Stimulated activated CD8-positive, alpha-beta memory T cell treated with anti-CD3 and anti-CD28 coated beads, Interleukin-15, amount 100 ng/mL, for 48 hours (primary cell): ENCODE results near the gene SIDT2.
"Not testable (repeated sequence)": the region's sequence is repeated elsewhere in the genome, so short reads cannot be mapped to it uniquely, and the experiment has no call there.

Source experiments
- DNase-seq, 2 donors: peaks; one replicate each; pipeline ENCODE4 v3.0.0-alpha.2; 2020; ENCODE audit warnings: low read depth in 2 of 2

Gene SIDT2

DNA sequence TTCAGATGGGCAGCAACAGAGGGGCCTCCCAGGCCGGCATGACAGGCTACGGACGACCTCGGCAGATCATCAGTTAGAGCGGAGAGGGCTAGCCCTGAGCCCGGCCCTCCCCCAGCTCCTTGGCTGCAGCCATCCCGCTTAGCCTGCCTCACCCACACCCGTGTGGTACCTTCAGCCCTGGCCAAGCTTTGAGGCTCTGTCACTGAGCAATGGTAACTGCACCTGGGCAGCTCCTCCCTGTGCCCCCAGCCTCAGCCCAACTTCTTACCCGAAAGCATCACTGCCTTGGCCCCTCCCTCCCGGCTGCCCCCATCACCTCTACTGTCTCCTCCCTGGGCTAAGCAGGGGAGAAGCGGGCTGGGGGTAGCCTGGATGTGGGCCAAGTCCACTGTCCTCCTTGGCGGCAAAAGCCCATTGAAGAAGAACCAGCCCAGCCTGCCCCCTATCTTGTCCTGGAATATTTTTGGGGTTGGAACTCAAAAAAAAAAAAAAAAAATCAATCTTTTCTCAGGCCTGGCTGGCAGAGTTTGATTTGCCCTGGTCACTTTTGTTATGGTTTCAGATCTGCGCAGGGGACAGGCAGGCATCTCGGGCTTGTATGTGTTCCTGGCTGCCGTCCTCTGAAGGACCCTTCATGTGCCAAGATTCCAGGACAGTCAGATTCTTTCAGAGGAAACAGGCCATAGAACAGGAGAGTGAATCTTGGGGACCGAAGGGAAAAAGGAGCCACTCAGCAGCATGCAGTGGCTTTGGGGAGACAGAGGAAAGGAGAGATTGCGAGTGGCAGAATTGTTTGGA, 25.9 kb downstream of the SIDT2 start:
- DNase-seq: no peak

DNA sequence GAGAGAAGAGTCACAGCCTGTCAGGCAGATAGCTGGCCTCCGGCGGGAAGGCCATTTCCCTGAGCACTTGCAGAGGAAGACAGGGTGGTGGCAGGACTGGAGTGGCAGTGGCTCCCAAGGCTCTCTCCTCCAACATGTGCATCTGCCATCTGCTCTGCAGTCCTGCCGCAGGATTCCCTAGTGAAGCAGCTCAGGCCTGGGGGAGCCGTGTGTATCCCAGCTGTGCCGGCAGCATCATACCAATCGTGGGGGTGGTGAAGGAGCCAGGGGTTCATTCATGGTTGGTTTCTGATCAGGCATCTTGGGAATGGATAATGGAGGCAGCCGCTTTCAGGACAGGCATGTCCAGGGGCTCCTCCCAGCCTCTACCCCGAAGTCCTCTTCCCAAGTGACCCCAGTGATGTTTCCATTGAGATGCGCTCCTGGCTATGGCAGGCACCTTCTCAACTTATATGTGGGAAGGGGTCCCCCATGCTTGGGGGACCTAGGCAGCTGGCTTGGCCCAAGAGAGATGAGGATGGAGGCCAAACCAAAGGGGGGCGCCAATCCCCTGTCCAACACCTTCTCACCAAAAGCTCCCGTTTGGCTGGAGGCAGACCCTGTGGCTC, 26.8 kb downstream of the SIDT2 start:
- no peak for DNase-seq

DNA sequence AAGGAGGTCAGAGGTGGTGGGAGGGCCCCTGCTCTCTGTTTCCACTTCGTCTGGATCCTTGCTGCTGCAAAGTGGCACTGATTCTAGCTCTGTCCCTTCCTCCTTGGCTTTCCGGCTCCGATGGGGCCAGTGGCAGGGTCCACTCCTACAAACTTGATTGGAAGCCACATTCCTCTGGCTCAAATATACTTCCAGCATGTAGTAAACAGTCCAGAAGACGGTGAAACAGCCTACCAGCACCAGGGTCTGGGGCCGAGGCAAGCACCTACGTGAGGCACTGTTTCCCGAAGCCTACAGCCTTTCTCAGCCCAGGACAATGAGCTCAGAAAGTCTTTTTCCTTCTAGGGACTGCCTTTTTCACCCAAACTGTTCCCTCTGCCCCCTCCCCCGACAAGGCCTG, 27.6 kb downstream of the SIDT2 start:
- DNase-seq: not testable (repeated sequence)

DNA sequence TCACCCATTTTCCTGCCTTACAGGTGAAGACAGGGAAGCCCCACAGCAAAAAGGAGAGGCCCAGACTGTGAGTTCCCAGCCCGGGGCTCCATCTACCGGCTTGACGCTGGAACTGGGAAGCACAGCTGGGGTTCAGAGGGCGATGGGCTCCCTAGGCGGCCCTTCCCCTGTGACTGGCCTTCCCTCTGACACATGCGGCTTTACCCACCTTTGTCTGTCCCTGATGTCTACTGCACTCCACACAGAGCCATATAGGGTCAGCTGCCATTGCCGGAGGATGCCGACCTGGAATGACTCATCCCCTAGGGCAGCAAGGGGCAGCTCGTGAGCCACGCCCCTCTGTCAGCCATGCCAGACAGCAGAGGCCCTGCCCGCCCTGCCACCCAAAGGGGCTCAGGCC, 28.3 kb downstream of the SIDT2 start:
- not testable (repeated sequence) for DNase-seq

DNA sequence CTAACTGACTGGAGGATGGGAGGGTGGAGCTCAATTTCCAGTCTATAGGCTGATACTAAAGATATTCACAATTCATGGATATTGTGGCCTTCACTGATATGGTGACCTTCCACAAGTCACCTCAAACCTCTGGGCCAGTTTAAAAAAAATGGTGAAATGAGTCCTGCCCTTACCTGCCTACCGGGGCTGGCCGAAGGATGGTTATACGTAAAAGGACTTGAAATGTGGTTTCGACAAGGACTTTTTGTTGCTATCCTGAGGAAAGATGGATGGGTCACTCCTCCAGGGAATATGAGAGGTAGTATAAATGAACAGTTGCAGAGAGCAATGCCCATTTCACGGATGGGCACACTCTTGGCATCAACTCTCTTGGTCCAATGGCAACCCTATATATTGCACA, 28.9 kb downstream of the SIDT2 start:
- DNase-seq: not testable (repeated sequence)

DNA sequence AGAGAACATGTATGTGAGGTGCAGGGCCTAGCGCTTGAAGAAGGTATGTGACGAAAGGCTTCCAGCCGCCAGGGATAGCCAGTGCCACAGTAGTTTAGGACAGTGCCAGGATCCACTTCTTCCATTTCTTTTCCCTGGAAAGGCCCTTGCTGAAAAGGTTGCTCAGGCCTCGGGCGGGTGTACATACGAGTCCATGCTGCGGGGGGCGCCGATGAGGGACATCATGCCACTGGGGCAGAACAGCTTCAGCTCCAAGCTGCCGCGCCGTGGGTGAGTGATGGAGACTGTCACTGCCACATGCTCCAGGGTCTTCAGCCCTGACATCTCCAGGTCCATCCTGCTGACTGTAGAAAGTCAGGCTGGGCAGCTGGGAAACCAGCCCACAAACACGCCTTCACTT, 30.2 kb downstream of the SIDT2 start:
- DNase-seq: not testable (repeated sequence)

DNA sequence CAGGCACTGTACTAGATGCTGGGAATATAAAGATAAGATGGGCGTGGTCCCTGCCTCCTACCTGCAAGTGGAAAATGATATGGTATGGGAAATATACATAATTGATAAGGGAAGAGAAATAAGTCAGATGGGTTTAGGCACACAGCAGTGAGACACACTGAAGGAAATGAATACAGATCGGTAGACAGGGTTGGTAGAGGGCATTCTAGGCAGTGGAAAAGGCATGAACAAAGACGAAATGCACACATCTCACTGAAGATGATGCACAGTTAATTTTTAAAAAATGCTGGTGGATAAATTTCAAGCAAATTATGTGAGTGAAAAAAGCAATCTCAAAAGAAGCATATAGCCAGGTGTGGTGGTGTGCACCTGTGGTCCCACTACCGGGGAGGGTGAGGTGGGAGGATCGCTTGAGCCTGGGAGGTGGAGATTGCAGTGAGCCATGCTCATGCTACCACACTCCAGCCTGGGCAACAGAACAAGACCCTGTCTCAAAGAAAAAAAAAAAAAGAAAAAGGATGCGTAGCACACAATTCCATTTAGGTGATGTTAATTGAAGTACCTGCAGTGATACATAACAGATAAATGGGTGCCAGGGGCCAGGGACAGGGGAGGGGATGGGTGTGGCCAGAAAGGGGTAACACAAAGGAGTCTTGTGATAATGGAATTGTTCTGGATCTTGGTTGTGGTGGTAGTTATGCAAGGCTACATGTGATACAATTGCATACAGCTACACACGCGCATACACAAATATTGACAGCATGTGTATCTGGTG, 31.0 kb downstream of the SIDT2 start:
- DNase-seq: not testable (repeated sequence)

DNA sequence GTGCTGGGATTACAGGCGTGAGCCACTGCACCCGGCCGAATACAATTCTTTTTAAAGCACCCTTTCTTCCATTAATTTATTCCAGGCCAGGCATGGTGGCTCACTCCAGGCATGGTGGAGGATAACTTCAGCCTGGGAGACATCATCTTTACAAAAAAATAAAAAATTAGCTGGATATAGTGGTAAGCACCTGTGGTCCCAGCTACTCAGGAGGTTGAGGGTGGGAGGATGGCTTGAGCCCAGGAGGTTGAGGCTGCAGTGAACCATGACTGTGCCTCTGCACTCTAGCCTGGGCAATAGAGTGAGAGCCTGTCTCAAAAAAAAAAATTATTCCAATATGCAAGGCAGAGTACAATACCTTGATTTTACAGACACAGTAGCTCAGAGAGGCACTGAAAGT, 32.1 kb downstream of the SIDT2 start:
- no peak for DNase-seq

DNA sequence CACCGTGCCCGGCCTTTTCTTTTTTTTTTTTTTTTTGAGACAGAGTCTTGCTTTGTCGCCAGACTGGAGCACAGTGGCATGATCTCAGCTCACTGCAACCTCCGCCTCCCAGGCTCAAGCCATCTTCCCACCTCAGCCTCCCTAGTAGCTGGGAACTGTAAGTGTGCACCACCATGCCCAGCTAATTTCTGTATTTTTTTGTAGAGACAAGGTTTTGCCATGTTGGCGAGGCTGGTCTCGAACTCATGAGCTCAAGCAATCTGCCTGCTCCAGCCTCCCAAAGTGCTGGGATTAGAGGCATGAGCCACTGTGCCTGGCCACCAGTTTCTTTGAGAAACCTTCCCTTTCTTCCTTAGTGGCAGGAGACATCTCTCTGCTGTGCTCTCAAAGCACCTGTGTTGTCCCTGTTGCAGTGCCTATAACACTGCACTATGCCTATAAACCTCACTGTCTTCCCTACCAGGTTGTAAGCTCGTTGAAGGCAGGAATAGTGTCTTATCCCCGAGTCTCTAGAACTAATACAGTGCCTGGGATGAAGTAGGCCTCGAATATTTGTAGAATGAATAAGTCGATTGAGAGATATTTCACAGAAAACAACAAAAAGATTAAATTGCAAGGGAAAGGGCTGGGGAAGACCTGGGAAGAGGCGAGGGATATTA, 34.3 kb downstream of the SIDT2 start:
- no peak for DNase-seq

DNA sequence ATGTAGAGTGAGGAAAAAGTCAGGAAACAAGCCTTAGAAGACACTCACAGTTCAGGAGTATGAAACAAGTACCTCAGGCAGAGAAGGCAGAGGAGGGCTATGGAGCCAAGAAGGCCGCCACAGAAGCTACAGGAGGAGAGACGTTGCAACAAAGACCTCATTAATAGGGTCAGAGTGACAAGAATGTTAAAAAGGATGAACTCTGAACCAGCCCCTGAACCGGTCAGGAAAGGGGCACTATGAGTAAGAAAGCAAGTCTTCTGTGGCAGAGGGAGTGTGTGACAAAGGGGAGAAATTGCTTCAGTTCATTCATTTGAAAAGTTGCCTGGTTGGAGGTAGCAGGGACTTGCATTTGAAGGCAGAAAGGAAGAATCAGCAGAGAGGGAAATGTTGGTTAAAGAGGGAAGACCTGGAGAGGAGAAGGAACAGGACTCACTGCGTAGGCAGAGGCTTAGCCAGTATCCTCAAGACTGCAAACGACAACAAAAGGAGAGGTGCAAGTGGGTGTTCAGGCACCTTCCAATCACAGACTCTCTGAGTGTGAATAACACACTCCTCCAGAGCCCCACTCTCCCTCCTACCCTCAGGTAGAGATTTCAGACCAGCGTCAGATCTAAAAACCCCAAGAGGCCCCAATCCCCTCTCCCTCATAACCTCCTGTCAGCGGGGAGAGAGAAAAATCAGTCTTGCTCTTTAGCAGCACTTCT, 36.0 kb downstream of the SIDT2 start:
- no peak for DNase-seq

DNA sequence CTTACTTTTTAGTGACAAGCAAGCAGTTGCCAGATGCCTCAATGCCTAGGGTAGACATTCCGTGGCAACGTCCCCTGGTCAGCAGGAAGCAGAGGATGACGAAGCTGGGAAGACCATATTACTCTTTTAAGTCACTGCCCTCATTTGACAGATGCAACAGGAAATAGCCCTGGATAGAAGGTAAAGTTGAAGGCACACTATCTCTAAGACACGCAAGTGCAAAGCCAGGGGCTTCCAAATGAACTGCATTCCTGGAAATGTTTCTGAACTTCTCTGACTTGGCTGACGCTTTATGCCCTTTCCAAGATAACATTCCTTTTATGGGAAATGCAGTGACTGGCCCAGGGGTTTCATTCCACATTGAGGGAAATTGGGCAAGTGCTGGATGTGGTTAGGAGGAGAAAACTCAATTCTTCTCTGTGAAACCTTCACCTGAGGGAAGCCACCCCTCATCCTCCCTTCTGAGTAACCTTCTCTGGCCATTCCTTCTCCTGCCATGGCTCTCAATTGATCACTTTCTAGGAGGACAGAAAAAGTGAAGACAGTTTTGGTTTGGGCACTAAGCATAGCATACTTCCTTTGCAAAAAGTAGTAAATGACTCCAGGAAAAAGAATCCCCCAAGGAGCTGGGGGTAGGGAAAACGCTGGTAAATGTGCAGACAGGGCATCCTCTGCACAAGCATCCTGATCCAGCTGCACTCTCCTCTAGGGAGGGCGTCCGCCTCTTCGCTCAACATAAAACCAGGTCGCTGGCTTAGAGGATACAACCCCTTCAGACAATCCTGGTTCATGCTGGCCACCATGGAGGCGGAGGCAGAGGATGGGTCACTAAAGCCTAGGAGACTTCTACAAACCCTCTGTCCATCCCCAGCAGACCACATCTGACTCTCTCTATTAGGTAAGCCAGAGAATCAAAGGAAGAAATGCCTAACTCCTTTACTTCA, 38.9 kb downstream of the SIDT2 start:
- DNase-seq: no peak

DNA sequence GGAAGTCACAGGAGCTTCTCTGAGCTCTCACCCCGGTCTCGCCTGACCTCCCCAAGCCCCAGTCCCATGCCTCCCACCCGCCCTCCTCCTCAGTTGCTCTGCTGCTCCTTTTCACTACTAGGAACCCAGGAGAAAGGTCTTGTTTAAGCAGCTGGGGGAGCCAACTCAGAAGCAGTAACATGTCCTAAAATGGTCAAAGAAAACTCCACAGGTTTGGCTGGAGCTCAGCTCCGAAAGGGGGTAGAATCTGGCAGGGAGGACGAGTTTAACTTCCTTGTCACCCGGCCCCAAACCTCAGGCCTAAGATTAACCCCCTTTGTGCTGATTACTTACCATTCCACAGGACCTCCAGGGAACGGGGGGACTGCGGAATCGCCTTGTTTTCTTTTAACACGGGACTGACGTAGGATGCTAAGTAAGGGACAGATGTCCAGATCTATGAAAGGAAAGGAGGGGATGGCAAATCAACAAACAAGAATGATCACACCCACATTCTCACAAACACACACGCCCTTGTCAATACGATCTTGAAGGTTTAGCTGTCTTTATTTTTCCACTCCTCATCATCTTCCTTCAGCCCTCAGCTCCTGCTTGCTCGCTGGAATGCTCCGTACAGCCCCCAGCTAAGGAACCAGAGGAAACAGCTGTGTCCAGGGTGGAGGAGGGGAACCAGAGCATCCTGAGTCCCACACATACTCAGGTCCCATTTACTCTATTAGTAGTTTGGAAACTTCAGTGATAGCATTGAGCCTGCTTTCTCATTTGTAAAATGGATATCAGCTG, 39.8 kb downstream of the SIDT2 start:
- DNase-seq: no peak

DNA sequence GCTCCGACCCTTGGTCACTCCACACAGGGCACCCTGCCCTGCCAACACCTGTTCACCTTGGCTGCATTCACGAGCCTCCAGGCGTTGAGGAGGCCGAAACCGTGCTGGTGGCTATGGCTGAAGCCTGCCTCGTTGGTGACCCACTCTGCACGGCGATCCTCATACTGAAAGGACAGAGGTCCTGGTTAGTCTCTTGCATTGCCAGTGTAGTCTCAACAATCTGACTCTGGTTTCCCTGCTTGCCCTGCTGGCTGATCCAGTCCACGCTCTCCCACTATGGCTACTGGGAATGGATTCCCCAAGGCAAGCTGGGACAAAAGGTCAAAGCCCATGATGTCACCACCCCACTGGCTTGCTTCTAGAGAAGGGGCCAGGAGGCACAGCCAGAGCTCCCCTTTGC, 40.5 kb downstream of the SIDT2 start:
- no peak for DNase-seq

DNA sequence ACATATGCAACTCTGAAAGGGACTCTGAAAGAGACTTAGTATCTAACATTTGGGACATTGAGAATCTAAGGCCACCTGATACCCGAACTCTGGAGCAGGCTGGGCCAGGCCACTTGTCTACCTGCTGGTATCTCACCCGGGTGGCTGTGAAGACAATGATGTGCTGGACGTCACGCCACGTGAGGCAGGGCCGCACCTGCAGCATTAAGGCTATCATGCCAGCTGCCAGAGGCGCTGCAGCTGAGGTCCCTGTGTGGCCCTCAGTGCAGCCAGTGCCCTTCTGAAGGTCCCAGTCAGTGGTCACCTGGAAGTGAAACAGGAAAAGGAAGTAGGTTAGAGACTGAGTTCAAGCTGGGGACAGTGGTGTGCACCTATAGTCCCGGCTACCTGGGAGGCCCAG, 40.9 kb downstream of the SIDT2 start:
- no peak for DNase-seq

DNA sequence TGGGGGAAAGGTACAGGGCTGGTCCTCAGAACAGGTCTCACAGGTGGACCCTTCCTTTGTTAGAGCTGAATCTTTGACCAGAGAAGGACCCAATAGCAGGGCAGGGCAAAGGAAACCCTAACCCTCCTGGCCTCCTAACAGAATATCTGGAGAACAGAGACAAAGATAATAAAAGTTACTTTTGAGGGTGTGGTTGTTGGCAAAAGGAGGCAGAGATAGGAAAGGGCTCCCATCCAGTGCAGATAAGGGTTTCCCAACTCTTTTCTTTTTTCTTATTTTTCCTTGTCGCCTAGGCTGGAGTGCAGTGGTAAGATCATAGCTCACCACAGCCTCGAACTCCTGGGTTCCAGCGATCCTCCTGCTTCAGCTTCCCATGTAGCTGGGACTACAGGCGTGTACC, 41.5 kb downstream of the SIDT2 start:
- DNase-seq: no peak

DNA sequence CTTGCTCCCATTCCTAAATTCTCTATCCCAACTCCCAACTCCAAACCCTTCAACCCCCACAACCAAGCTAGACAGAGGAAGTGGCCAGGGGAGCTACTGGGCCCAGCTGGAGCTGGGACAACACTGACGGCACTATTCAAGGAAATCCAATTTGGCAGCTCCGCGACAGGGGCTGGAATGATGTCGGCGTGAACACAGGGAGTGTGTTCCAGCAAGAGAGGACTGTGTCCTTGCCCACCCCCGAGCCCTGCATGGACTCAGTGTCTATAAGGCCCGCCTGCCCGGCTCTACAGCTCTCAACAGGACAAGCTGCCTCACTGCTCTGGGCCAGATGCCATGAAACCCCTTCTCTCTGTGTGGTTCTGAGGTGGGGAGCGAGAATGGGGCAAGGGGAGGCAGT, 42.0 kb downstream of the SIDT2 start:
- DNase-seq: no peak

DNA sequence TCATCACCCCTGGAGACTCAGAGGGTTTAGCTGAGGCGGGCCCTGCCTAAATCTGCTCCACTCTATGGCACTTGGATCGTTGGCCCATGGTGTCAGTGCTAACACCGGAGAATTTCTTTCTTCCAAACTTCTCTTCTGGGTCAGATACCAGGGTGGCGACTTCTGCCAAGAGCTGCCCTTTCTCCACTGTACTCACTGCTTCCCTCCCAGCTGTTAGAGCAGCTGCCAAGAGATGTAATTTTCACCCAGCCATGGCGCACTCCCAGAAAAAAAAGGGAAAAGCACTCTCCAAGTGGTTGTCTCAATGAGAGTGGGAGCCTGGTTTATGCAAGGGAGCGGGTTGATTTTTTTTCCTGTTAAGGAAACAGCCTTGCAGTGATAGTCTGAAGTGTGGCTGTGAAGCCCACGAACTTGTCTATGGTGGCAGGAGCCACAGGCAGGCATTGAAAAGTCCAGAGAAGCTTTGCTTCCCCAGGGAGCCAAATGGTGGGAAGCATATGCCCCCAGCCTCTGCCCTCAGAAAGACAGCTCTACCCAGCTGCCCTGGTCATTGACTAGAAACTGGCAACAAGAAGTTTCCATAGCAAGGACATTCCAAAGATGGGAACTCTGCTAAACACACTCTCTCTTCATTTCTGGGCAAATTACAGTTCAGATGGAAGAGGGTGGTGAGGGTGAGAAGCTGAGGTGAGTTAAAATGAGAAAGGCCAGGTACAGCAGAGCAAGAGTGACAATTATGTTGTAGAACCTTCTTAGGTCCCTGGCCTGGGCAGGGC, 42.6 kb downstream of the SIDT2 start:
- no peak for DNase-seq

DNA sequence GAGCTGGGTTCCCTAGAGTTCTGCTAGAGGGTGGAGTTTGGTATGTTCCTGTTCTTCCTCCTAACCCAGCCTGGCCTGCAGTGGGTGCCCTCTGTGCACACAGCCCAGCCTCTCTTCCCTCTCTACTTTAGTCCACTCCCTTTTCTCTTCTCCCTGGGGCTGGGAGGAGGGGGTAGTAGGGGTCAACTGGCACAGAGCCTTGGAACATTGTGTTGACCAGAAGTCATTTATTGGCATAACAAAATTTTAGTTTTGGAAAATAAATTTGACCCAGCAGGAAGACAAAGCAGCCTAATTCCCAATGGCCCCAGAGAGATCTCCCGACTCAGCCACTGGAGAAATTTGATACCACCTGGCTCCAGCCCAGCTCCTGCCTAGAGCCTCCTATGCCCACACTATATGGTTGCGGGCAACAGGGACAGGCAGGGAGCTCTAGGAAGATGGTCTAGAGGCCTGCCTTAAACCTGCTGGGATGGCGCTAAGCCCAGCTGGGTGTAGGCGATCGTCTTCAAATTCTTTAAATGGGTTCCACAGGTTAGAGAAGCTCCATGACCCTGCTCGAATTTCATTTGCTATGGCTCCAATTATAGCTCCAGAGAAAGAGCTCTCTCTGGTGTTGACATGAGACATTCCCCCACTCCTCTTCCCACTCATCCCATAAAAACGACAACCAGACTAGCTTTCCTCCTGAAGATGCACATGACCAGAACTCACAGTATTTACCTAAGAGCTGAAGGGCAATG, 43.4 kb downstream of the SIDT2 start:
- DNase-seq: no peak
